ENCODE results near the gene PIGN. TPM values are rescaled to one million over a fixed set of nuclear protein-coding genes. Genes with fewer than 3 reads are reported as not detected.

PIGN gene
- polyA plus RNA-seq, 1 donor from 2014 or later, result 8.7 TPM

- Histone ChIP-seq H4K20me1 (ENCODE audit: insufficient read depth) (no peaks in the 10 kb centered on the region), H3K79me2 (replicated peaks; ENCODE audit: insufficient read depth, low read length) (peaks cover 60% of the 10 kb centered on the region)
- TF ChIP-seq MXI1 (conservative IDR thresholded peaks at IDR 0.05; ENCODE audit: poor library complexity, severe bottlenecking) (no peak), TAF1 (IDR thresholded peaks at IDR 0.05; ENCODE audit: low read depth) (no peak), EZH2 (IDR thresholded peaks at IDR 0.05; ENCODE audit: borderline replicate concordance, insufficient read depth, low read length, poor library complexity, severe bottlenecking) (no peak), RAD21 (conservative IDR thresholded peaks at IDR 0.05) (no peak), CTCF (IDR thresholded peaks at IDR 0.05; ENCODE audit: poor library complexity, severe bottlenecking) (no peak), POLR2AphosphoS5 (IDR thresholded peaks at IDR 0.05) (no peak), EP300 (conservative IDR thresholded peaks at IDR 0.05; ENCODE audit: poor library complexity, severe bottlenecking) (no peak), SMC3 (conservative IDR thresholded peaks at IDR 0.05; ENCODE audit: poor library complexity) (no peak), REST (IDR thresholded peaks at IDR 0.05; ENCODE audit: borderline replicate concordance) (no peak)
Measured at GRCh38 chr18:62200121-62200914, 13.5 kb upstream of the PIGN start.

GRCh38 chr18:62199629-62200028 is 12.8 kb upstream of the PIGN start:
- Histone ChIP-seq H3F3A (ENCODE audit: insufficient read depth, low read length, poor library complexity, severe bottlenecking) (no peaks in the 10 kb centered on the region), H3K27ac (ENCODE audit: low read length) (no peak overlapping the region), H3K9me3 (ENCODE audit: low read length) (no peaks in the 10 kb centered on the region), H3K4me3 (ENCODE audit: low read length) (no peak overlapping the region), H3K36me3 (ENCODE audit: insufficient read depth, low read length) (no peaks in the 10 kb centered on the region), H3K9me2 (ENCODE audit: insufficient read depth, low read length) (no peaks in the 10 kb centered on the region), H3K79me2 (replicated peaks; ENCODE audit: insufficient read depth, low read length) (peaks cover 61% of the 10 kb centered on the region), H3K4me2 (ENCODE audit: low read length) (no peak overlapping the region), H2AFZ (ENCODE audit: low read depth, low read length) (no peak overlapping the region), H3K27me3 (ENCODE audit: insufficient read depth, low read depth, low read length) (no peaks in the 10 kb centered on the region), H3K9ac (ENCODE audit: low read length) (no peak overlapping the region), H4K20me1 (ENCODE audit: insufficient read depth) (no peaks in the 10 kb centered on the region)
- TF ChIP-seq REST (IDR thresholded peaks at IDR 0.05; ENCODE audit: borderline replicate concordance) (no peak), MXI1 (conservative IDR thresholded peaks at IDR 0.05; ENCODE audit: poor library complexity, severe bottlenecking) (no peak), CTCF (IDR thresholded peaks at IDR 0.05; ENCODE audit: poor library complexity, severe bottlenecking) (no peak), EP300 (conservative IDR thresholded peaks at IDR 0.05; ENCODE audit: poor library complexity, severe bottlenecking) (no peak), RAD21 (conservative IDR thresholded peaks at IDR 0.05) (no peak), SMC3 (conservative IDR thresholded peaks at IDR 0.05; ENCODE audit: poor library complexity) (no peak), TAF1 (IDR thresholded peaks at IDR 0.05; ENCODE audit: low read depth) (no peak), POLR2AphosphoS5 (IDR thresholded peaks at IDR 0.05) (no peak), EZH2 (IDR thresholded peaks at IDR 0.05; ENCODE audit: borderline replicate concordance, insufficient read depth, low read length, poor library complexity, severe bottlenecking) (no peak)

More at GRCh38 chr18:62200121-62200914, 13.5 kb upstream of the PIGN start:
- Histone ChIP-seq H3K9ac (ENCODE audit: low read length) (no peak overlapping the region), H3K9me3 (ENCODE audit: low read length) (no peaks in the 10 kb centered on the region), H3K4me2 (ENCODE audit: low read length) (no peak overlapping the region), H3K9me2 (ENCODE audit: insufficient read depth, low read length) (no peaks in the 10 kb centered on the region), H3K36me3 (ENCODE audit: insufficient read depth, low read length) (no peaks in the 10 kb centered on the region), H3K4me3 (ENCODE audit: low read length) (no peak overlapping the region), H3K27ac (ENCODE audit: low read length) (no peak overlapping the region), H3K27me3 (ENCODE audit: insufficient read depth, low read depth, low read length) (no peaks in the 10 kb centered on the region), H3F3A (ENCODE audit: insufficient read depth, low read length, poor library complexity, severe bottlenecking) (no peaks in the 10 kb centered on the region), H2AFZ (ENCODE audit: low read depth, low read length) (no peak overlapping the region)

All from neural cell (in vitro differentiated cells).